HepG2 (cell line): Measurements from ENCODE around the gene EPG5. TPM values are rescaled to one million over a fixed set of nuclear protein-coding genes. Genes with fewer than 3 reads are reported as not detected.

Source experiments
- ETV5 ChIP-seq: IDR thresholded peaks from 2 replicates; pipeline ENCODE4 v1.6.1; 2018; ENCODE audit warnings: missing biosample characterization, missing genetic modification reagents, inconsistent platforms, borderline replicate concordance
- HES4 ChIP-seq: sonication (generic); formaldehyde crosslinking; IDR thresholded peaks from 2 replicates; pipeline ENCODE4 v1.9.0; 2021; ENCODE audit warnings: mild to moderate bottlenecking, missing genetic modification reagents, borderline replicate concordance
- HMG20B ChIP-seq: conservative IDR thresholded peaks from 2 replicates; pipeline ENCODE4 v1.6.1; 2016; ENCODE audit warnings: missing genetic modification reagents, missing compliant biosample characterization
- KLF15 ChIP-seq: sonication (generic); formaldehyde crosslinking; IDR thresholded peaks from 2 replicates; pipeline ENCODE4 v1.8.1; 2023; ENCODE audit warnings: borderline replicate concordance, mild to moderate bottlenecking, inconsistent platforms, missing genetic modification reagents, mixed read lengths
- NCOA1 ChIP-seq: sonication (generic); formaldehyde crosslinking; IDR thresholded peaks from 2 replicates; pipeline ENCODE4 v1.9.0; 2021; ENCODE audit warnings: missing genetic modification reagents
- RFX1 ChIP-seq: fragments of 450-650 bp; IDR thresholded peaks from 2 replicates; pipeline ENCODE4 v1.6.1; 2017
- RXRB ChIP-seq: IDR thresholded peaks from 2 replicates; pipeline ENCODE4 v1.6.1; 2016; ENCODE audit warnings: borderline replicate concordance, missing genetic modification reagents, missing compliant biosample characterization
- ZHX2 ChIP-seq, 2 experiments: sonication (generic) in 1 of 2; formaldehyde crosslinking in 1 of 2; IDR thresholded peaks; 2 replicates each; pipeline versions ENCODE4 v1.6.1 to v1.9.0; 2014 to 2022; ENCODE audit warnings: antibody characterized with exemption in 1 of 2, borderline replicate concordance in 1 of 2, inconsistent platforms in 1 of 2, low read depth in 1 of 2, missing genetic modification reagents in 1 of 2
- ZNF280B ChIP-seq: sonication (generic); formaldehyde crosslinking; IDR thresholded peaks from 2 replicates; pipeline ENCODE4 v1.5.0; 2020; ENCODE audit warnings: missing genetic modification reagents, mild to moderate bottlenecking, borderline replicate concordance
- ZNF44 ChIP-seq: sonication (generic); formaldehyde crosslinking; IDR thresholded peaks from 2 replicates; pipeline ENCODE4 v1.5.1; 2020; ENCODE audit warnings: mild to moderate bottlenecking, missing genetic modification reagents
- ZNF513 ChIP-seq: sonication (generic); formaldehyde crosslinking; conservative IDR thresholded peaks from 2 replicates; pipeline ENCODE4 v1.5.0; 2020; ENCODE audit warnings: missing genetic modification reagents
- ZNF563 ChIP-seq: sonication (generic); formaldehyde crosslinking; IDR thresholded peaks from 2 replicates; pipeline ENCODE4 v1.8.0; 2022; ENCODE audit warnings: mild to moderate bottlenecking, moderate library complexity, missing genetic modification reagents
- ZNF609 ChIP-seq: sonication (generic); formaldehyde crosslinking; IDR thresholded peaks from 2 replicates; pipeline ENCODE4 v1.4.0; 2020; ENCODE audit warnings: mild to moderate bottlenecking, missing genetic modification reagents, borderline replicate concordance
- polyA plus RNA-seq, 8 experiments: library from polyadenylated mRNA; depleted of rRNA in 3 of 8; stranded (reverse) in 7 of 8; unstranded in 1 of 8; fragments of >200 nt; fragmentation: Illumina TruSeq in 4 of 8; extraction: Trizol in 4 of 8; gene quantifications; 2 replicates each; pipeline versions ENCODE4 v1.2.1 to v1.2.3, GENCODE V29; 2011 to 2016; ENCODE audit warnings: low read depth in 4 of 8, missing spikeins in 1 of 8, mixed read lengths in 1 of 8; ENCODE audit not compliant: insufficient read depth in 1 of 8
- total RNA-seq, 5 experiments: library from RNA; depleted of rRNA; stranded (reverse); fragments of >200 nt; fragmentation: Illumina TruSeq; extraction: Trizol; gene quantifications; 2 replicates each; pipeline ENCODE4 v1.2.3, GENCODE V29; 2016; ENCODE audit warnings: low read depth in 1 of 5

The EPG5 gene
- total and polyA plus RNA-seq, 2 of the 13 experiments (the other 11 are each of a cell fraction or from before 2014, with no cell fraction given): 6.7 to 9.3 TPM

DNA sequence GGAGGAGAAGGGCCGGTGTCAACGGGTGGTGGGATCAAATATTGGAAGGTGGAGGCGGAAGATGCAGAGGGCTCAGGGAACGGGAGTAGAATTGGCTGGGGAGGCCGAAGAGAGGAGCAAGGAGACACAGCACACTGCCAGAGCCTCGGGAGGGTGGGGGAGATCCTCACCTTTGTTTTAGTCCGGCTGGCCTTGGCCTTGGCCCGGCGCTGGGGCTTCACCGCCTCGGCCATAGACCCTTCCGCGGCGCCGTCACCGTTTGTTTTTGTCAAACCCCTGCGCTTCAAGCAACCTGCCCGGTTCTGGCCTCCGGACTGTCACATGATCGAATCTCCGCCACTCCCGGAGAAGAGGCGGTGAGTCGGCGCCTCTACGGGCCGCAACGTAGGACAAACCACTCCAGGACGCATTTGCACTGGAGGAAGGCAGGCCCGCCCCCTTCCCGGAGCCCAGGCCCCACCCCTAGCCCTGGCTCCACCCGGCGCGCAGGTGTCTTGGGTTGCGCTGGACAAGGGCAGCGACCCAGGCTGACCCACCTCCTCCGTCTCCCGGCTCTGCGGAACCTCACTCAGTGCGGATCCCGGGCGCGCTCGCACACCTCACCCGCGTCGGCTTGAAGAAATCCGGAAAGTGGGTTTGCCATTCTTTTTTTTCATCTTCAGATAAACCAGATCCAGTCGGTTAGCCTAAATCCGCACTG is at the start of gene EPG5 (continued):
- TF ChIP-seq HMG20B (no peak), ZNF609 (CRISPR knock-in tag) (no peak; the same call in 1 of the 2 replicates), RXRB (CRISPR knock-in tag) (peak; percentile 45; the same call in 1 of the 2 replicates), KLF15 (no peak), HES4 (CRISPR knock-in tag) (no peak), ZHX2 (IDR thresholded peaks at IDR 0.05; ENCODE audit: low read depth) (0 out of 2 replicates have a peak, but pooled peaks have one; percentile 31), ZHX2 (CRISPR knock-in tag; IDR thresholded peaks at IDR 0.05; ENCODE audit: borderline replicate concordance) (no peak), ZNF563 (no peak), ETV5 (peak; percentile 55; the same call in 1 of the 2 replicates), ZNF513 (CRISPR knock-in tag) (no peak), NCOA1 (CRISPR knock-in tag) (no peak), ZNF44 (no peak), ZNF280B (CRISPR knock-in tag) (peak; percentile 63; the same call in 1 of the 2 replicates), RFX1 (no peak)
